GM12874 (cell line): ENCODE data around the gene LRRK1.

Experiments used
- CTCF ChIP-seq: IDR thresholded peaks from 2 replicates; pipeline ENCODE4 v1.5.1; 2011; ENCODE audit warnings: low read depth, mild to moderate bottlenecking, control low read depth, low read length, moderate library complexity; ENCODE audit not compliant: insufficient read depth

LRRK1 gene

DNA sequence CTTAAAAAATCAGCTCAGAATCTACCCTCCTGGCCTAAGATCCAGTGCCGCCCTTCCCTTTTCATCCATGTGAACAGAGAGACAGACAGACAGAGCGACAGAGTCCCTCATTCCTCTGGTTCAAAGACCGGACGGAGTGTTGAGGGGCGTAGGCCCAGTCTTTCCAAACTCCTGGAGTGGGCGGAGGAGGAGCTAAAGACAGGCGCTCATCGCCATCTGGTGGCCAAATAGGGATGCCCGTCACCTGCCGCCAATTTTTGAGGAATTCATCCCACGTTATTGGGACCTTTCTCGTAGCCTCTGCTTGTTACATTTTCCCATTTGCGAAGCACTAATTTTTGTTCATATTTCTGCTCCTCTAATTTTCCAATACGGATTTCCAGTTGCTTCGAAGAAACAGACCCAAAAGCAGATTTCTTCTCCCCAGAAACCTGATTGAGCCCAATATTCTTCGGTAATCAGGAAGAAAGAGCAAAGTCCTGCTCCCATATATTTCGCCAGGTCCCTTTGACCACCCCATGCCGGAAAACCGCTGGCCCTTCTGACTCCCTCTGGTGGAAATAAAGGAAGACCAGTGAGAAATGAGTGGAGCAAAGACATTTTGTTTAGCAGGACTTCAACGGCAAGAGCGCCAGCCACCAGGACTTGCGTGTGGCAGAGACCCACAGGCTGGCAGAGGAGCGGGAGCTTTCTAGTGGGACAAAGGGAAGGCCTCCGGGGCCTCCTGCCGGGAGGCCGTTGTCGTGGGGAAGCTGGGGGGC lies 88.0 kb downstream of the LRRK1 start:
- TF ChIP-seq CTCF, result peak; percentile 83

- peak; percentile 99 for TF ChIP-seq CTCF
Observed at GRCh38 chr15:101008158-101009139, 89.3 kb downstream of the LRRK1 start.

DNA sequence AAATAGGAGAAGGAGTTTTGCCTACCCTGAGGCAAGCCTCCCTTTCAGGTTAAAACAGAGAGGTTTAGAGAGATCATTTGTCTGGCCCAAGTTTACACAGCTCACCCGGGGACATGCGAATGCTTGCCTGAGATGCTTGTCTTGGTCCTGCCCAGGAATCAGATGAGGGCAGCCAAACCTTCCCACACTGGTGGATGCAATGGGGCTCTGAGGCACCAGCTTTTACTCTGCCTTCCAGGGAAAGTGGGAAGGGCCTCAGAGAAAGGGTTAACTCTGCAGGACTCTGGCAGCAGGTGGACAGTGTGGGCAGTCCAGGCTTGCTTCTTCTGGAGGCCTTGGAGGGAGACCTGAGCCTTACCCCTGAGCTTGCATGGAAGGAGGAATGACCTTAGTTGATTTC lies 90.0 kb downstream of the LRRK1 start:
- TF ChIP-seq CTCF, result no peak

- TF ChIP-seq CTCF, result no peak
Observed at GRCh38 chr15:101010781-101011180, 91.6 kb downstream of the LRRK1 start.

- no peak for TF ChIP-seq CTCF
Observed at GRCh38 chr15:101012326-101013200, 93.4 kb downstream of the LRRK1 start.

DNA sequence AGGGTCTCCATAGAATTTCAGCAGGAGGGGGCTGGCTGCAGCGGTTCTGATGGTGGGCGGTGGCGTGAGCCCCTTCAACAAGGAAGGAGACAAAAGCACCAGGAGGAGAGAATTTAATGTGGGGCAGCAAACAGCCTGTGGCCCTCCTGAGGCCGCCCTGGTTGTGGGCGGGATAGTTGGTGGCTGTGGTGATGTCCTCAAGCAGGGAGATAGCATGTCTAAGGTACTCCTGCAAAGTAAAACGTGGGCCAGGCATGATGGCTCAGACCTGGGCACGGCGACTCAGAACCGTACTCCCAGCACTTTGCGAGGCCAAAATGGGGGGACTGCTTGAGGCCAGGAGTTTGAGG lies 94.0 kb downstream of the LRRK1 start:
- TF ChIP-seq CTCF, result no peak
